Right atrium auricular region (tissue), 2 donors: ENCODE measurements around the gene SMTN. TPM values are rescaled to one million over a fixed set of nuclear protein-coding genes. Genes with fewer than 3 reads are reported as not detected.
"Not testable (repeated sequence)": the region's sequence is repeated elsewhere in the genome, so short reads cannot be mapped to it uniquely, and the experiment has no call there.

Source experiments
- DNase-seq: peaks from one replicate; pipeline ENCODE4 v3.0.0-alpha.2; 2019; ENCODE audit warnings: low spot score
- H3K27ac ChIP-seq, 2 donors: fragments of 200-600 bp; sonication (generic); 1 replicate in 1 of 2; 2 replicates in 1 of 2; pipeline ENCODE4 v1.5.1; 2016 to 2019
- H3K27me3 ChIP-seq, 2 donors: fragments of 200-600 bp; sonication (generic); one replicate each; pipeline versions ENCODE4 v1.5.1 to v1.6.0; 2017 to 2019
- H3K36me3 ChIP-seq: fragments of 200-600 bp; sonication (generic); one replicate; pipeline ENCODE4 v1.5.1; 2016
- H3K4me1 ChIP-seq, 2 donors: fragments of 200-600 bp; sonication (generic); one replicate each; pipeline versions ENCODE4 v1.5.1 to v1.6.0; 2017 to 2019
- H3K4me3 ChIP-seq, 2 donors: fragments of 200-600 bp; sonication (generic); 1 replicate in 1 of 2; 2 replicates in 1 of 2; pipeline ENCODE4 v1.5.1; 2017 to 2019; ENCODE audit warnings: mild to moderate bottlenecking in 1 of 2, moderate library complexity in 1 of 2
- H3K9me3 ChIP-seq, 2 donors: fragments of 200-600 bp; sonication (generic); one replicate each; pipeline ENCODE4 v1.5.1; 2019
- CTCF ChIP-seq, 2 donors: fragments of 200-600 bp; sonication (generic); IDR thresholded peaks; one replicate each; pipeline ENCODE4 v1.5.1; 2019; ENCODE audit warnings: antibody characterized with exemption in 2 of 2
- total RNA-seq, 2 donors: library from RNA; depleted of rRNA; stranded (reverse); fragments of >200 nt; gene quantifications; one replicate each; pipeline ENCODE4 v1.1.0, GENCODE V29; 2016

SMTN gene
- total RNA-seq, 2 donors from 2014 or later: 81.4 to 183 TPM

DNA sequence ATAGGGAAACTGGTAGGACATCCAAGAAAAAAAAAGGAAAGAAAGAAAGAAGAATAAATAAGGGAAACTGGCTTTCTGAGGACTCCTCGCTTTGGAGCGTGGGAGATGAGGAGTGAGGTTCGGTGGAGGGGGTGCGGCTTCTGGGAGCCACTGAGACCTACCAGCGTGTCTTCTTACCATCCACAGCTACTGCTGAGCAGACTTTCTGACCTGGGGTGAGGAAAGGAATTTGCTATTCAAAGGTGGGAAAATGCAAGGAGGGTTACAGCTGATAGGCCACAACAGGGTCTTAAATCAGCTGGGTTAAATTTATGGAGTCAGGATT lies 26.7 kb downstream of the SMTN start:
- Histone ChIP-seq H3K4me3 (peak overlapping the region; percentile 32 to 68), H3K9me3 (no peaks in the 10 kb centered on the region), H3K4me1 (peaks cover 0 to 35% of the 10 kb centered on the region in 2 donors), H3K36me3 (peaks cover 7% of the 10 kb centered on the region), H3K27ac (peak overlapping the region; percentile 94 to 98), H3K27me3 (no peaks in the 10 kb centered on the region)
- TF ChIP-seq CTCF (IDR thresholded peaks at IDR 0.05): peak in 1 of 2 donors; percentile 34
- DNase-seq: no peak

GRCh38 chr22:31112547-31113091 lies 31.5 kb downstream of the SMTN start:
- H3K36me3 ChIP-seq, DNase-seq, H3K27me3 ChIP-seq, H3K27ac ChIP-seq, H3K9me3 ChIP-seq, H3K4me3 ChIP-seq, H3K4me1 ChIP-seq: not testable (repeated sequence)

- Histone ChIP-seq H3K4me1 (peaks cover 0 to 42% of the 10 kb centered on the region in 2 donors), H3K36me3 (no peaks in the 10 kb centered on the region), H3K9me3 (no peaks in the 10 kb centered on the region), H3K27ac (peak overlapping the region; percentile 86 to 95), H3K27me3 (no peaks in the 10 kb centered on the region), H3K4me3 (no peak overlapping the region)
- TF ChIP-seq CTCF (IDR thresholded peaks at IDR 0.05): no peak
- DNase-seq: no peak
Observed at GRCh38 chr22:31118046-31118820, 37.1 kb downstream of the SMTN start.

- Histone ChIP-seq H3K4me3 (no peak overlapping the region), H3K36me3 (no peaks in the 10 kb centered on the region), H3K9me3 (no peaks in the 10 kb centered on the region), H3K4me1 (peaks cover 0 to 51% of the 10 kb centered on the region in 2 donors), H3K27me3 (no peaks in the 10 kb centered on the region), H3K27ac (peak overlapping the region; percentile 86 to 95)
- no peak for TF ChIP-seq CTCF (IDR thresholded peaks at IDR 0.05)
- DNase-seq: no peak
Observed at GRCh38 chr22:31119026-31119717, 38.1 kb downstream of the SMTN start.

DNA sequence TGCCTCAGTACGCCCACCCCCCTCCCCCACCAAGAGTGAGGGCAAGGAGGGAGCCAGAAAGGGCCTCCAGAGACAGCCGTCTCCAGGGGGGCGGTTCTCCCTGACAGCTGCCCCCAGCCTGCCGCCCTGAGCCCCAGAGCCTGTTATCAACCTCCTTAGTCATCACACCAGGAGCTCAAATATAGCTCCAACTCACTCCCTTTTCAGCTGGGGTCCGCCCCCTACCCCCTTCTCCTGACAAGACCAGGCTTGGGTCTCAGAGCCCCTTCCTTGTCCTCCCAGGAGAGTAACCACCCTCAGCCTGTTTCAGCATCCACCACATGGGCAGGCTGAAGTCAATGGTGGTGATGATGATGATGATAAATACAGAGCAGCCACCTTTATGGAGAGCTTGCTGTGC lies 39.1 kb downstream of the SMTN start:
- no peak for DNase-seq
- H3K4me1 ChIP-seq: peaks cover 0 to 51% of the 10 kb centered on the region in 2 donors

More for the DNA sequence above, 39.1 kb downstream of the SMTN start:
- Histone ChIP-seq H3K27ac (peak overlapping the region; percentile 86 to 95), H3K36me3 (no peaks in the 10 kb centered on the region), H3K4me3 (no peak overlapping the region), H3K27me3 (no peaks in the 10 kb centered on the region), H3K9me3 (no peaks in the 10 kb centered on the region)
- no peak for TF ChIP-seq CTCF (IDR thresholded peaks at IDR 0.05)
